ENCODE data around the gene PPM1L. TPM values are rescaled to one million over a fixed set of nuclear protein-coding genes. Genes with fewer than 3 reads are reported as not detected.

The PPM1L gene
- total RNA-seq, 6 experiments from 2014 or later: 1.3 to 1.7 (median 1.6) TPM

DNA sequence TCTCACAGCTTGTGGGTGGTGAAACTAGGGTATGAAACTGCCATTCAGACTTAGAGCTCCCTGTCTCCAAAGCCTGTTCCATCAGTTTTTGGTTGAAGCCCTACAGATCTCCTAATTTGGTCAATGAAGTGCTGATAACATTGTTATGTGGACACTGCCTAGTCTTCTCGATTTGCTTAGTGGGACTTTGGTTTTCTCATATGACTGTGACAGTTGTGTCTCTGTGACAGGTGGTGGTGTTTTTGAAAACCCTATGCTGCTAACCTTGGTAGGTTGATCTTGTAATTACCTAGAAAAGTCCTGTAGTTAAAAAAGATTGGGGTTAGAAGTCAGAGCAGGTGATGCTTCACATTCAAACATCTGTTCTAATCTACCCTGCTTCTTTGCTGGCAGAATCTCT, 9.2 kb downstream of the PPM1L start:
- Mint-ChIP-seq H3K4me3 (no peak overlapping the region), H3K4me1 (ENCODE audit: low read depth) (no peaks in the 10 kb centered on the region), H3K27me3 (ENCODE audit: insufficient read depth) (no peaks in the 10 kb centered on the region), H3K27ac (no peak overlapping the region), H3K36me3 (ENCODE audit: low read depth) (no peaks in the 10 kb centered on the region), H3K9me3 (no peaks in the 10 kb centered on the region)
- DNase-seq: no peak
- no peak for TF ChIP-seq CTCF (IDR thresholded peaks at IDR 0.05)

GRCh38 chr3:160768031-160768430, 12.0 kb downstream of the PPM1L start:
- Mint-ChIP-seq H3K36me3 (ENCODE audit: low read depth) (no peaks in the 10 kb centered on the region), H3K27me3 (ENCODE audit: insufficient read depth) (no peaks in the 10 kb centered on the region), H3K4me1 (ENCODE audit: low read depth) (no peaks in the 10 kb centered on the region), H3K9me3 (no peaks in the 10 kb centered on the region), H3K27ac (no peak overlapping the region), H3K4me3 (no peak overlapping the region)
- no peak for DNase-seq
- no peak for TF ChIP-seq CTCF (IDR thresholded peaks at IDR 0.05)

DNA sequence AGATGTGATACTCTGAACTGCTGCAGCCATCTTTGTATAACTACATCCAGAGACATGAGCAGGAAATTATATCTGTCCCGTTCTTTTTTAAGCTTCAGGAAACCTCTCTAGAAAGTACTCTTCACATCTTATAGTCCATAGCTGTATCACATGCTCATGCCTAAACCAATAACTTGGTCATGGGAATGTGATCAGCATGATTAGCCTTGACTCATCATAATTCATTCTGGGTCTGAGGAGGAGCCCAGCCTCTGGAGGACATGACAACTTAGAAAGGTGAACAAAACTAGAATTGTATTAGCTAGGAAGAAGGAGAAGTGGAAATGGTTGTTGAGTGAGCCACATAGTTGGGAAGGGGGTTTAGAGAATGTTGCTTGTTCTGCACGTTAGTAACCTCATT, 12.9 kb downstream of the PPM1L start:
- Mint-ChIP-seq H3K4me1 (ENCODE audit: low read depth) (no peaks in the 10 kb centered on the region), H3K9me3 (no peaks in the 10 kb centered on the region), H3K27me3 (ENCODE audit: insufficient read depth) (no peaks in the 10 kb centered on the region), H3K36me3 (ENCODE audit: low read depth) (no peaks in the 10 kb centered on the region), H3K27ac (no peak overlapping the region), H3K4me3 (no peak overlapping the region)
- DNase-seq: no peak
- no peak for TF ChIP-seq CTCF (IDR thresholded peaks at IDR 0.05)

DNA sequence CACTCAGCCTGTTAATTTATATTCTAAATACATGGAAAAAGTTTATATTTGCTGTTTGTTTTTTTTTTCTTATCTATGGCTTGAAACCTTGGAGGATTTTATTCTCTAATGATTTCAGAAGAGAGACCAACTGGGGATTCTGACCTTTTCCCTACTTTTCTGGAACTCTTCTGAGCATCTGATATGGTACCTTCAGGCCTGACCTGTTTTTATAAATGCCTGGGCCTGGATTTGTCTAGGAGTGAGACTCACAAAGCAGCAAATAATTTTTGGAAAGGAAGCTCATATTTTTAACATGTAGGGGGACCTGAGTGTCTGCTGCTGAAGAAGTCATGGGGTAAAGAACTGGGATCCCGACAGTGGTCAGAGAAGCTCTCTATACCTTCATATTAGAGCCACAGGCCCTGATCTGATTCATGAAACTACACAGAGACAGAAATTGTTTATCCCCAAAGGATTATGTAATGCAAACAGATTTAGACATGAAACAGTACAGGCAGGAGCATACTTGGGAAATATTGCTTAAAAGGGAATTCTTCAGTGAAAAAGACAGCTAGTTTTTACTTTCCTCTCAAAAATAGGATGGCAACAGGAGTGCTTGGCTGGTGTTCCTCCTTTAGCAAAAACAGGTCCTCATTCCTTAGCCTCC, 15.9 kb downstream of the PPM1L start:
- H3K27ac Mint-ChIP-seq: no peak overlapping the region
- no peaks in the 10 kb centered on the region for H3K36me3 Mint-ChIP-seq (ENCODE audit: low read depth)
- DNase-seq: no peak
- H3K4me3 Mint-ChIP-seq: no peak overlapping the region
- H3K4me1 Mint-ChIP-seq (ENCODE audit: low read depth): no peaks in the 10 kb centered on the region
- no peaks in the 10 kb centered on the region for H3K9me3 Mint-ChIP-seq
- TF ChIP-seq CTCF (IDR thresholded peaks at IDR 0.05): no peak
- no peaks in the 10 kb centered on the region for H3K27me3 Mint-ChIP-seq (ENCODE audit: insufficient read depth)

DNA sequence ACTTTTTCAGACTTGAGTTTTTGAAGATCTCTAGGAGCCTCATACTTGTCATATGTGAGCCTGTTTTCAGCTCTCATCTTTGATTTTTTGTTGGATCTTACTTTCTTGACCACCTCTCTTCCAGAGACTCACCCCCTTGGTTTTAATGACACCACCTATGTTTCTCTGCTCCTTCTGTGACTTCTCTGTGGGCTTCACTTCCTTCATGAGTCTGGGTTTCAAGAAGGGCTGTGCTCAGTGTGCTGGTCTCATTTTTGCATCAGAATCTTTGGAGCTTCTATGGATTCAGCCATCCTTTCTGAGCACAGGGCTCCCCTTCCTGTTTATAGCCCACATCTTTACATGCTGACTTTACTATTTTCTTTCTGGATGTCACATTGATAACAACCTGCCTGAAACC, 17.7 kb downstream of the PPM1L start:
- Mint-ChIP-seq H3K27ac (no peak overlapping the region), H3K9me3 (no peaks in the 10 kb centered on the region), H3K36me3 (ENCODE audit: low read depth) (no peaks in the 10 kb centered on the region), H3K27me3 (ENCODE audit: insufficient read depth) (no peaks in the 10 kb centered on the region), H3K4me1 (ENCODE audit: low read depth) (no peaks in the 10 kb centered on the region), H3K4me3 (no peak overlapping the region)
- no peak for DNase-seq
- TF ChIP-seq CTCF (IDR thresholded peaks at IDR 0.05): no peak

DNA sequence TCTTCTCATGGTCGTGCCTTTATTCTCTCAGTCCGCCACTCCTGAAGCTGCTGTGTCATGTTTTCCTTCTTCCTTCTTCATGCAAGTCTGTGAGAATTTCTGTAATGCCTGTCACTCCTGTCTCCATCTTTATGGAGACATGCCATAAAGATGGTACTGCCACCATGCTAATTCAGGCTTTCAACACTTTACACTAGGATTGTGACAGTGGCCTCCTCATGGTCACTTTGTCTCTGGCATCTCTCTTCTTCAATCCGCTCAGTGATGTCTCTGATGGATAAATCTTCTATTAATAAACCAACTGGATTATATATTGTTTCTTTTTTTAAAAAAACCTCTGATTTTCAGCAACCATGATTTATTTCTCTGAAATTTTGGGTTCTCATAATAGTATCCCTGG, 18.1 kb downstream of the PPM1L start:
- no peak for DNase-seq

More for the DNA sequence above, 18.1 kb downstream of the PPM1L start:
- TF ChIP-seq CTCF (IDR thresholded peaks at IDR 0.05): no peak
- no peaks in the 10 kb centered on the region for H3K9me3 Mint-ChIP-seq
- no peaks in the 10 kb centered on the region for H3K36me3 Mint-ChIP-seq (ENCODE audit: low read depth)
- no peaks in the 10 kb centered on the region for H3K27me3 Mint-ChIP-seq (ENCODE audit: insufficient read depth)
- no peak overlapping the region for H3K27ac Mint-ChIP-seq
- H3K4me1 Mint-ChIP-seq (ENCODE audit: low read depth): no peaks in the 10 kb centered on the region
- no peak overlapping the region for H3K4me3 Mint-ChIP-seq
